DMS114 treated with DMSO at 0.1 percent for 48 hours (cell line): ENCODE measurements around the gene MYH11.
A peak's percentile ranks its signal among the peaks of the same experiment; 100 is the strongest.

Experiments used
- DNase-seq: peaks from one replicate; lab custom pipeline; 2025; ENCODE audit not compliant: unreplicated experiment; lab: John Stamatoyannopoulos, UW

MYH11 gene

DNA sequence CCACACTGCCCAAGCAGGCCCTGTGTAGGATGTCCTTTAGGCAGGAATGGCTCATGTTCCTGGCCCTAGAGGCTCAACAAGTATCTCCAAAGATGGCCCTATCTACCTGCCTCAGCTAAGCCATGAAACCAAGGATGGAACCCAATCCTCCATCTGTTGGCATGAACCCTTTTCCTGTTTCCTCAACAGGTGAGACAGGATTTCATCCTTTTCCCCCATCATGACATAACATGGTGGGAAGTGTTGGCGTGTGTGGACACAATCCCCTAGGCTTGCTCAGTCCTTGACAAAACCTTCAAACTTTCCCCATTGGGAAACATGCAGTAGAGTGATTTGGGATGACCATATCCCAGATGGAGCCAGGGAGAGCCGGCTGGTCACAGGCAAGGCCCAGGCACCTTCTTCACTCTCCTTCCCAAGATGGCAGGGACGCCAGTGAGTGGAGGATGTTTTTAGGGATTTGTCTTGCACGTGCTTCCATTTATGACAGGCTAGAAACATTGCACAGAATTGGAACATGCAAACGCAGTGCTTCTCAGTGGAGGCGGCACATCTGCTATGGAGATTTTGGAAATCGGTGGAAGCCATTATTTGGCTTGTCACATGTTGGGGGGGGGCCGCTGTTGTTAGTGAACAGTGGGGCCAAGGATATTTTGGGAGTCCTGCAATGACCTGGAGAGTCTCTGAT lies 77.0 kb downstream of the MYH11 start:
- DNase-seq: no peak

DNA sequence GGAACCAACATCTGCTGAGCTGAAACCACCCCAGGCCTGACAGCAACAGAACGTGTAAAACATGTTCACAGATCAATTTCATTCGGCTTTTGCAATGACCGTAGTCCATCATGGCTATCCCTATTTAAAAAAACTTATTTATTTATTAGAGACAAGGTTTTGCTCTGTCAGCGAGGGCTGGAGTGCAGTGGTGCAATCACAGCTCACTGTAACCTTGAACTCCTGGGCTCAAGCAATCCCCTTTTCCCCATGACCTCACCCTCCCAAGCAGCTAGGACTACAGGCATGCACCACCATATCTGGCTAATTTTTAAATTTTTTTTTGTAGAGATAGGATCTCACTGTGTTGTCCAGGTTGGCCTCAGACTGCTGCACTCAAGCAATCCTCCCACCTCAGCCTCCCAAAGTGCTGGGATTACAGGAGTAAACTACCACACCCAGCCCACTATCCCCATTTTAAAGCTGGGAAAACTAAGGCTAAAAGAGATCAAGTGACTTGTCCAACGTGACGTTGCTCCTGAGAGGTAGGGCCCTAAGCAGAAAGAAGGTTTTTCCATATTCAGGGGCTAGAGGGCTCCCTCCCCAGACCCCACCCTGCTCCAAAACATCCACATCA lies 77.7 kb downstream of the MYH11 start:
- DNase-seq: no peak

DNA sequence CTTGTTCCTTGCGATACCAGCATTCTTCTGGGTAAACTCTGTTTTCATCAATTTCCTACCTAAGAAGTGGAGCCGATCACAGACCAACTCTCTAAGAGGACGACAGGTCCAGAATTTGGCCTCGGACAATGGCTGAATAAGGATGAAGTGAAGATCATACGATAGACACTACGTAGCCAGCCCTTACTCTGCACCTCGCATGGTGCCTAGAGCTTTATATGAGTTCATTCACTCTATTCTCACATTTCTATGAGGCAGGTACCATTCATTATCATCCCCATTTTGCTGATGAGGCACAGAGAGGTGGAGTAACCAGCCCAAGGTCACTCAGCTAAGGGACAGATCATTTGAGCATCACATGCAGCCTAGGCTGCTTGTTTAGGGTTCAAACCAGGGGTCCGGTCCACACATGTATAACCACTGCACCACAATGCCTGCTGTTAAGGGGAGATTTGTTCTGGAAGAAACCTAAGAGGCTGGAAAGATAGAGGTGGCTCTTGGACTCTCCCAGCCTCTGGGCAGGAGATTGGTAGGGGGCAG lies 78.6 kb downstream of the MYH11 start:
- DNase-seq: no peak

DNA sequence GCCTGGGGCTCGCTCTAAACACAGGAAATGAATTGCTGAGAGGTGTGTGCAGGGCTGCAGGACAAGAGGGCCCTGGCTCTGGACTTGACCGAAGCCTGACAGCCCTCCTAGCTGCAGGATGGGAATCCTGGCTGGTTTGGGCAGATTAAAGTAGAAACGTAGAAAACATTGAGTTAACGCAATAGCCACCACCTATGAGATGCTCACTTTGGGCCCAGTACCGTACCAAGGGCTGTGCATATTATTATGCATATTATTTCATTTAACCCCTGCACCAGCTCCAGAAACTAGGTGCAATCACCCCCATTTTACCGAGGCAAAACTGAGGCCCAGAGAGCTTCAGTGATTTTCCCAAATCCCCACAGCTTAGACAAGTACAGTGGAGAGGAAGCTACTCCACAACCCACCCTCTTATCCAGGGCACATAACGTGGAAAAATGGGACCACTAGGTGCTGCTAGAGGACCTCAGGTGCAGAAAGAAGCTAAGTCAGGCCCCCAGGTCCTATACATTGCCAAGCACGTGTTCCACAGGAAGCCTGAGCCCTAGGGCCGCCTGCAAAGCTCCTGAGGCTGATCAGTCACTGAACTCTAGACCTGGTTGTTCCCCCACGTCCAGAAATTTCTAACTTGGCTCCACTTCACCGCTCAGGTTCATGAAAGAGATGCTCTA lies 79.2 kb downstream of the MYH11 start:
- DNase-seq: peak; percentile 15

DNA sequence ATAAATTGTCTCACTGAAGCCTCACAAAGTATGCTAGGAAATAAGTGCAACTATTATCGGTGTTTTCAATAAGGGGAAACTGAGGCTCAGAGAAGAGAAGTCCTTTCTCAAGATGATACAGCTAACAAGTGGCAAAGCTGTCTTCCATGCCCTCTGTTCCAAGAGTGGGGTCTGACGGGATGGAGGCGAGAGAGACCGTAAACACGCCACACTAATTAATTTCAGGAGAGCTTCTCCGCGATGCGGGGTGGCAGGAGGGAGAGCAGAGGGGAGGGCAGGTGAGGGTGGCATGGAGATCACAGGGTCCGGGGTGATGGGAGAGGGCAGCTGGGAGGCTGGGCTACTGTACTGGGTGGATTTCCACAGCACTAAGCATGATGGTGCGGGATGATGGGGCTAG lies 80.3 kb downstream of the MYH11 start:
- no peak for DNase-seq

DNA sequence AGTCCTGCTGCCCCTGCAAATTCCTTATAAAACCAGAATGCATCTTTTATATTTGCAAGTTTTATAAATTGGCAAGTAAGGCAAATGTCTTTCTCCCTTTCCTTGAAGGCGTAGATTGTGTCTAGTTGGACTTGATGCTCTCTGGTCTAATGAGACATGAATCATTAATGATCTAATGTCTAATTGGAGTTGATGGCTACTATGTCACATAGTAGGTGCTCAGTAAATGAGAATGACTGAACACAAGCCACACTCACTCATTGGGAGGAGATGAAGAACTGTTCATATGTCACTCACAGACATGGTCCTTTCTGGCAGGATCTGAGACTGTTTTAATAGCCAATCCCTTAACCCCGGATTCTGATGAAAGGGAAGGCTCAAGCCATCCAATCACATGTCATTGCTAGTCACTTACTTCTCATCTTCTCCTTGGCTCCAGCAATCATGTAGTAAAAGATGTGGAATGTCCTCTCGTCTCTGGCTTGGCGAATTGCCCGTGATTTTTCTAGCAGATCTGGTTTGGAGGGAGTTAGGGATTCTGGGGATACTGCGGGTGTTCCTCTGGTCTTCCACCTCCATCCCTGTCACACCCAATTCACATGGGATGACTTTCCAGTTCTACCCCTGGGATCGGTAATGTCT lies 81.0 kb downstream of the MYH11 start:
- no peak for DNase-seq

GRCh38 chr16:15775209-15775608 lies 81.6 kb downstream of the MYH11 start:
- DNase-seq: no peak

GRCh38 chr16:15773968-15774367 lies 82.9 kb downstream of the MYH11 start:
- DNase-seq: no peak

- no peak for DNase-seq
Observed at GRCh38 chr16:15772579-15773293, 84.1 kb downstream of the MYH11 start.

DNA sequence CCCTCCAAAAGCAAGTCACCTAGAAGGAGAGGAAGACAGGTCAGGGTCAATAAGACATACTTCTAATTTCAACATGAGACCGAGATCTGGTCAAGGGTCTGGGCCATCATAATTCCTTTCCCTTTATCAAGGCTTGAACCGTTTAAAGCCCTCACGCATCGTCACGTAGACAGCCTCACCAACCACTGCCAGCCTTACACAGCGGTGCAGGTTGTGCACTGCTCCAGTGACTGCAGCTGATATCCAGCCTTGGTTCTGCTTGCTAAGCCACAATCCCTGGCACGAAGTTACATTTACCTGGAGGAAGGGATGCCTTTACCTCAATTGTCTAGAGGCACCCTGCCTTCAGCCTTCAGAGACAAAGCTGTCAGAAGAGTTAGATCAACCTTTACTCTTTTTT lies 85.1 kb downstream of the MYH11 start:
- DNase-seq: no peak

GRCh38 chr16:15770512-15770911 lies 86.3 kb downstream of the MYH11 start:
- DNase-seq: no peak

DNA sequence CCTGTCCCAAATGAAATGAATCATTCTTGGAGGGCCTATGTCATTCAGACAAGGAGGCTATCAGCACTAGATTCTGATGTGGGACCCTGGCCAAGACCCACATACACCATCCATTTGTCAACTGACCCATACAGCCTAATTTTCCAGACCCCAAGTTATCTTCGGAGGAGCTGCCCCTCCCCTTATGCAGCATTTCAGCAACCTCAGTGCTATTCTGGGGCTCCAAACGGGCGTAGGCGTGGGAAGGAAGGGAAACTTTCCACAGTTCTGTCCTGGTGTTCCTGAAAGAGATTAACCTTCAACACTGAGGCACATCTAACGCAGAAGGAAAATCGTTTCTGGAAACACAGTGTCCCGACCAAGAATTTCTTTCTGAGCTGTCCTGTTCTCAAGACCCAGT lies 86.7 kb downstream of the MYH11 start:
- DNase-seq: no peak

- no peak for DNase-seq
Observed at GRCh38 chr16:15769239-15769638, 87.6 kb downstream of the MYH11 start.

DNA sequence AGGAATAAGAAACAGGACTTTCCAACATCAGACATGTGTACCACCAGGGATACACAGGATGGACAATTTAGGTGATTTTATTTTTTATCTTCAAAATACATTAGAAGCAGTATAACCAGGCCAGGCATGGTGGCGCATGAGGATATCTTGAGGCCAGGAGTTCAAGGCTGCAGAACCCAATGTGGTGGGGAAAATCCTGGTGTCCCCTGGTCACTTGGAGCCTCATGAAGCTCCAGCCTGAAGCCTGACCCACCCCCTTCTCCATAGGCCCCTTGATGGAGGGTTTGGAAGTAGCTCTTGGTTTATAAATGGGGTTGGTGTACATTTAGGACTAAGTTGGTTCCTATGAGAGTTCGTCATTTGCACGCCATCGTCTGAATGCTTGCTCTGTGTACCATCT lies 88.6 kb downstream of the MYH11 start:
- DNase-seq: no peak

GRCh38 chr16:15766918-15767317 lies 89.9 kb downstream of the MYH11 start:
- DNase-seq: no peak

- peak; percentile 9 for DNase-seq
Observed at GRCh38 chr16:15765880-15766279, 90.9 kb downstream of the MYH11 start.

GRCh38 chr16:15765116-15765515 lies 91.7 kb downstream of the MYH11 start:
- DNase-seq: no peak

DNA sequence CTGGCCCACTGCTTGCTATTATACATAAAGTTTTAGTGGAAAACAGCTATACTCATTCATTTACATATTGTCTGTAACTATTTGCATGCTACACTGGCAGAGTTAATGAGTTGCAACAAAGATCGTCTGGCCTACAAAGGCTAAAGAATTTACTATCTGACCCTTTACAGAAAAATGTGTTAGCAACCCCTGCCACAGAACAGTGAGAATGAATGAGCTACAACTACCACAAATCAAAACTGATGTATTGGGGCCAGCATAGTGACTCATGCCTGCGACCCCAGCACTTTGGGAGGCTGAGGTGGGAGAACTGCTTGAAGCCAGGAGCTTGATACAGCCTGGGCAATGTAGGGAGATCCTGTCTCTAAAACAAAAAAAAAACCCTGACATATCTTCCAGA lies 92.7 kb downstream of the MYH11 start:
- DNase-seq: no peak

DNA sequence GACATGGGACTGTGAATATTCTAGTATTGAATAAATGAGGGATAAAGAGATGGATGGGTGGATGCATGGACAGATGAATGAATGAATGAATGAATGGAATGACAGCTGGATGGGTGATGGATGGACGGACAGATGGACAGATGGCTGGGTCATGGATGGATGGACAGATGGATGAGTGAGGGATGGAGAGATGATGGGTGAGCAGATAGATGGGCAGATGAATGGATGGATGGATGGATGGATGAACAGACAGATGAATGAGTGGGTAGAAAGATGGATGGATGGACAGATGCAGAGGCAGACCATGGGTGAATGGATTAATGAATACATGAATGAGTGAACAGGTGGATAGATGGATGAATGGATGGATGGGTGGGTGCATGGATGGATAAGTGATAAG lies 96.7 kb downstream of the MYH11 start:
- DNase-seq: no peak

DNA sequence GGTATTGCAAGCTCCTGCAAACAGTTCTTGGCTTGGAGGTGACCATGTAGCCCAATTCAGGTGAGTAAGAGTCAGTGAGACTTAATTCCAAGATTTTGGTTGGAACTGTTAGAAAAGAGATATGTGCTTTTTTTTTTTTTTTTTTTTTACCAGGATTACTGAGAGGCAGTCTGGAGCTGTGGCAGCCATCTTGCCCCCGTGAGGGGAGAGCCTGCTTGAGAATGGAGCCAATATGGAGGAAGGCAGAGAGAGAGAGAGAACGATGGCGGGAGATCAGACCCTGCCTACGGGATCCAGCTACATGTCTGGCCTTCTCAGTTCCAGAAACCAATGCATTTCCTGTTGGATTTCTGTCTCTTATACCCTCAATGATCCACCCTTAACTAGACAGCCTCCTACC lies 97.8 kb downstream of the MYH11 start:
- DNase-seq: no peak

DNA sequence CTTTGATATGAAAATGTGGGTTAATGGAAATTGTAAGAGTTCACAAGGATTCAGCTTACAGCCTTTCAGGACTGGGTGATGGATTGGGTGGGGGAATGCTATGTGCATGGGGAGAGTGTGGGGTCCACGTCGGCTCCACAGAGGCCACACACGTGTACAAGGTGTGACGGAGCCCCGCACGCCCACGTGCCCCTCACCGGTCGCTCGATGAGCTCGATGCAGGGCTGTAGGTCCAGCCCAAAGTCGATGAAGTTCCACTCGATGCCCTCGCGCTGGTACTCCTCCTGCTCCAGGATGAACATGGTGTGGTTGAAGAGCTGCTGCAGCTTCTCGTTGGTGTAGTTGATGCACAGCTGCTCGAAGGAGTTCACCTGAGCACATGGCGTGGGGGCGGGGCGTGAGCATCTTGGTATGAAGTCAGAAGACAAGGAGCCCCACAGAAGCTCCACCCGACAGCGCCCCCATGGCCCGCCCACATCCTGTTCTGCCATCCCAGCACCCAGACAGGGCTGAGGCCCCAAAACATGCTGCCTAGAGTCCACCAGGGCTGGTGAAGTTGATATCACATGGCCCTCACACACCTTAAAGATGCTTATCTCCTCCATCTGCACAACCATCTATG lies 99.1 kb downstream of the MYH11 start:
- DNase-seq: no peak
